DMS114 treated with DMSO at 0.1 percent for 48 hours (cell line): ENCODE data around the gene SLMAP.

Experiments used
- DNase-seq: peaks from one replicate; lab custom pipeline; 2025; ENCODE audit not compliant: unreplicated experiment; lab: John Stamatoyannopoulos, UW

SLMAP gene

GRCh38 chr3:57958642-57959422 lies 202.7 kb downstream of the SLMAP start:
- no peak for DNase-seq

GRCh38 chr3:57959423-57960173 lies 203.5 kb downstream of the SLMAP start:
- no peak for DNase-seq

DNA sequence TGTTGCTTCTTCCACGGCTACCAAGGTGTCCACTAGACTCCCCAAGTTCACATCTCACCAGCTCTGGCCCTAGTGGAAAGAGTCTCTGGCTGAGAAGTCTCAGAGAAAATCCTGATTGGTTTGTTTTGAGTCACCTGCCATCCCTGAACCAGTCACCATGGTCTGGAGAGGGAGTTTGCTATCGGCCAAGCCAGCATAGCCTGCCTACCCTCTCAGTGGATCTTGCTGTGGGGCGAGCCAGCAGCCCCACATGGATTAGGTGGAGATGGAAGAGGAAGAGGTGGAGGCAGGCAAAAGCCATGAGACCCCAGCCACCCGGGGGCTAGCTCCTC lies 204.0 kb downstream of the SLMAP start:
- DNase-seq = no peak

DNA sequence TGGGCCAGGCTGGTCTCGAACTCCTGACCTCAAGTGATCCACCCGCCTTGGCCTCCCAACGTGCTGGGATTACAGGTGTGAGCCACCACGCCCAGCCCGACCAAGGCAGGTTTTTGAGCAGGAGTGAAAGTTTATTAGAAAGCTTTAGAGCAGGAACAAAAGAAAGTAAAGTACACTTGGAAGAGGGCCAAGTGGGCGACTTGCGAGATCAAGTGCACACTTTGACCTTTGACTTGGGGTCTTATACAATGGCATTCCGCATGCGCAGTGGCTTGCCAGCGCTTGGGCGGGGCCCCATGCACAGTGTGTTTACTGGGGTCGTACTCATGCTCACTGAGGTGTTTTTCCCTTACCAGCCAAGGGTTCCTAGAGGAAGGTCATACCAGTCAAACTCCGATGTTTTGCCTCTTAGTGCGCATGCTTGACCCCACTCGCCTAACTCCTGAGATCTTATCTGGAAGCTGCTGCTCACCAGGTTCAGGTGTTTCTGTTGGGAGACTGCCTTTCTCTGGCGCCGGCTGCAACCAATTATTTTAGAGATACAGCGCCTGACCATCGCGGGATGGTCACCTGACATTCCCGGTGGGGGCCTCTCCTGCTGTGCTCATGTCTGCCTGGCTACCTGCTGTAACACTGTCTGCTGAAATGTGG lies 205.2 kb downstream of the SLMAP start:
- no peak for DNase-seq

- no peak for DNase-seq
Measured at GRCh38 chr3:57961828-57962447, 205.8 kb downstream of the SLMAP start.

DNA sequence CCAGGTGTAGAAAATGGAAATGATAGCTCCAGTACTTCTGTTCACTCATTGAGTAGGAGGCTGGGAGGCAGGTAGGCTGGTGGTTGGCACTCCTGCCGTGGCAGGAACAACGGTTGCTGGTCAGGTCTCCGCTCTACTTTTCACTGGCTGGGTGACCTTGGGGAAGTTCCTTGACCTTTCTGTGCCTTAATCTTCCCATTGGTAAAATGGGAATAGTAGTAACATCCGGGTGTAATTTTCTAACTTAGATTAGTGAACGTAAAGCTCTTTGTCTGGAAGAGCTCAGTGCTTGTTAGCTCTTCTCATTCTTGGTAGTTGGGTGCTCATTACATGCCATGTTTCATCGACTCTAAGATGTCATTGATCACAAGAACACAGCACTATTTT lies 206.3 kb downstream of the SLMAP start:
- DNase-seq = no peak

- DNase-seq = no peak
Measured at GRCh38 chr3:57963811-57964346, 207.8 kb downstream of the SLMAP start.

- DNase-seq = no peak
Measured at GRCh38 chr3:57966829-57967228, 210.7 kb downstream of the SLMAP start.

DNA sequence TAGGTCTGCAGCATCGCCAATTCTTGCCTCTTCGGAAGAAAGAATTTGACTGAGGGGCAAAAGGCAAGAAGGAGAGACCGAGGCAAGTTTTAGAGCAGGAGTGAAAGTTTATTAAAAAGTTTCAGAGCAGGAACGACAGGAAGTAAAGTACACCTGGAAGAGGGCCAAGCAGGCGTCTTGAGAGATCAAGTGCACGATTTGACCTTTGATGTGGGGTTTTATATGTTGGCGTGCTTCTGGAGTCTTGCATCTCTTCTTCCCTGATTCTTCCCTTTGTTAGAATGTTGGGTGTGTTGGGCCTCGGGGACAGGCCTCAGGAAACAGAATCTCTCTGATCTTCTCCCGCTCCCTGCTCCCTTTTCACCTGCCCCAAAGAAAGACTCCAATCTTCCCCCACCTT lies 211.5 kb downstream of the SLMAP start:
- no peak for DNase-seq

DNA sequence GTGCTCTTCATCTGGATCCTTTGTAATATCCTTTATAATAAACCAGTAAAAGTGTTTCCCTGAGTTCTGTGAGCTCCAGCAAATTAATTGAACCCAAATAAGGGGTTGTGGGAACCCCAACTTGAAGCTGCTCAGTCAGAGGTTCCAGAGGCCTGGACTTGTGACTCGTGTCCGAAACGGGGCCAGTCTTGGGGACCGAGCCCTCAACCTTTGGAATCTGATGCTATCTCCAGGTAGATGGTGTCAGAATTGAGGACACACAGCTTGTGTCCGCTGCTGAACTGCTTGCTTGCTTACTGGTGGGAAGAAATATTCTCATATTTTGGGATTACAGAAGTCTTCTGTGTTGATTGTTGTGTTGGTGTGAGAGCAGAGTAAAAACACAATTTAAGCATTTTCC lies 212.4 kb downstream of the SLMAP start:
- no peak for DNase-seq

DNA sequence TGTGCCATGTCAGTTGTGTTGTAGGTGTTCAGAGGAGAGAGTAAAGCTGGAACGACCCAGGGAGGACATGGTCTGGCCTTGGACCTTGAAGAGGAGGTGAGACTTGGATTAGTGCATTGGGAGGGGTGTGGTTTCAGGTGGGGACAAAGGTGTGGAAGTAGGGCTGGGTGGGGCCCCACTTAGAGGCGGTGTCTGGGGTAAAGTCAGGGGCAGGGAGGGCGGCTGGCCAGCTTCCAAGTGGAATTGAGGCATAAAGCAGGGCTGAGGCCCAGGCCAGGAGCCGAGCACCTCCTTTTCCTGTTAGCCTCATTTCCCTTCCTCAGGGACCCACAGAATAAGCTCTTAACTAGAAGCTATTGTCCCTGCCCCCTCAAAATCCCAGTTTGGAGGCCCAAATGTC lies 215.9 kb downstream of the SLMAP start:
- DNase-seq = no peak

- no peak for DNase-seq
Measured at GRCh38 chr3:57972531-57973111, 216.5 kb downstream of the SLMAP start.

DNA sequence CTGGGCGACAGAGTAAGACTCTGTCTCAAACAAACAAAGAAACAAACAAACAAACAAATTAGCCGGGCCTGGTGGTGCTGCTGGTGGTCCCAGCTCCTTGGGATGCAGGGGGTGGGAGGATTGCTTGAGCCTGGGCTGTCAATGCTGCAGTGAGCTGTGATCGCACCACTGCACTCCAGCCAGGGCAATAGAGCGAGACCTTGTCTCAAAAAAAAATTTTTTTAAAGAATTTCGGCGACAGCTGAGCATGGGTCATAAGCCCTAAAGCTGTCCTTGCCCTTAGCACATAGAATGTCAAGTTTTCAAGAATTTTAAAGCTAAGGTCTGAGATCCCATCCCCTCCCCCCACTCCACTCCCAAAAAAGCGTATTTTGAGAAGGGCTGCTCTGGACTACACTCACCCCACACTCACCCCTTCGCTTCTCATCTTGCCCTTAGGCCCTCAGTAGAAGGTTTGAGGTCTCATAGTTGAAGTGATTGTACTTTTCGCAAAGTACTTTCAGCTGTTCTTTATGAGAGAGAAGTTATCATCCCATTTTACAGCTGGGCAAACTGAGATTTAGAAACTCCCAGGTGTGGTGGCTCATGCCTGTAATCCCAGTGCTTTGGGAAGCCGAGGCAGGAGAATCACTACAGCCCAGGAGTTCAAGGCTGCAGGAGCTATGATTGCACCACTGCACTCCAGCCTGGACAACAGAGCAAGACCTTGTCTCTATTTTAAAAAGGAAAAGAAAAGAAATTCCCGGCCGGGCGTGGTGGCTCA lies 217.8 kb downstream of the SLMAP start:
- no peak for DNase-seq

GRCh38 chr3:57974796-57975388 lies 218.8 kb downstream of the SLMAP start:
- DNase-seq = no peak

DNA sequence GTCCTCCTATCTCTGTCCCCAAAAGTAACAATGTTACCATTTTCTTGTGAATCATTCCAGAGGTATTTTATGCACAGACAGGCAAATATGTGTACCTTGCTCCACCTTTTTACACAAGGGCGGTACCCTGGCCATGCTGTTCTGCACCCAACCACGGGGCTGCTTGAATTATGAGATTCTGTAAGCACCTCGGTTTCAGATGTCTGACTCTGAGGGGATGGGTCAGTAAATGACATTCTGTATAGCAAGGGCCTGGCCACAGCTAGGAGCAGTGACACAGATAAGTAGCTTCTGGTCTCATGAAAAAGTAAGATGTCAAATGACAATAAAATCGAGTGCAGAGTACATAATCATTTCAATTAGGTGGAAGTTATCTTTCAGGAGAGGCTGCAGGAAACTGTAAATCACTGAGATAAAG lies 221.7 kb downstream of the SLMAP start:
- DNase-seq = no peak

- DNase-seq = no peak
Measured at GRCh38 chr3:57978316-57978715, 222.2 kb downstream of the SLMAP start.
